KMS-11 (cell line): ENCODE measurements around the gene ZC3H15.
A peak's percentile ranks its signal among the peaks of the same experiment; 100 is the strongest.

Source experiments
- H2AFZ ChIP-seq: fragments of 200-600 bp; sonication (generic); 2 replicates; pipeline ENCODE4 v1.6.1; 2016; ENCODE audit warnings: antibody characterized with exemption, mixed run types, low read depth
- H3K27ac ChIP-seq: fragments of 200-600 bp; sonication (generic); 2 replicates; pipeline ENCODE4 v1.6.1; 2016; ENCODE audit warnings: mild to moderate bottlenecking, mixed run types
- H3K27me3 ChIP-seq: fragments of 200-600 bp; sonication (generic); 2 replicates; pipeline ENCODE4 v1.6.1; 2017; ENCODE audit warnings: mild to moderate bottlenecking, low read depth, mixed run types, moderate library complexity; ENCODE audit not compliant: insufficient read depth
- H3K36me3 ChIP-seq: fragments of 200-600 bp; sonication (generic); 2 replicates; pipeline ENCODE4 v1.6.1; 2017; ENCODE audit warnings: mild to moderate bottlenecking, mixed run types; ENCODE audit not compliant: insufficient read depth
- H3K4me1 ChIP-seq: fragments of 200-600 bp; sonication (generic); 2 replicates; pipeline ENCODE4 v1.6.1; 2016; ENCODE audit warnings: mild to moderate bottlenecking, low read depth, mixed run types; ENCODE audit not compliant: poor library complexity, severe bottlenecking
- H3K4me2 ChIP-seq: fragments of 200-600 bp; sonication (generic); 2 replicates; pipeline ENCODE4 v1.7.0; 2016; ENCODE audit warnings: mild to moderate bottlenecking, mixed run types
- H3K4me3 ChIP-seq: fragments of 200-600 bp; sonication (generic); IDR thresholded peaks from 2 replicates; pipeline ENCODE4 v1.6.1; 2017; ENCODE audit warnings: low read depth, low read length, mixed read lengths; ENCODE audit not compliant: insufficient read depth
- H3K79me2 ChIP-seq: fragments of 200-600 bp; sonication (generic); 2 replicates; pipeline ENCODE4 v1.6.1; 2016; ENCODE audit warnings: low read depth, mixed run types; ENCODE audit not compliant: insufficient read depth
- H3K9ac ChIP-seq: fragments of 200-600 bp; sonication (generic); 2 replicates; pipeline ENCODE4 v1.6.1; 2016; ENCODE audit warnings: mild to moderate bottlenecking, mixed run types
- H4K20me1 ChIP-seq: fragments of 200-600 bp; sonication (generic); 2 replicates; pipeline ENCODE4 v1.6.1; 2016; ENCODE audit warnings: mild to moderate bottlenecking, mixed run types; ENCODE audit not compliant: insufficient read depth
- TF ChIP-seq, protein P1 (sequence below): fragments of 200-600 bp; sonication (generic); conservative IDR thresholded peaks from 2 replicates; pipeline ENCODE4 v1.6.1; 2017; ENCODE audit warnings: low read depth, mild to moderate bottlenecking, antibody characterized with exemption, low read length, moderate library complexity, mixed read lengths

Gene ZC3H15

DNA sequence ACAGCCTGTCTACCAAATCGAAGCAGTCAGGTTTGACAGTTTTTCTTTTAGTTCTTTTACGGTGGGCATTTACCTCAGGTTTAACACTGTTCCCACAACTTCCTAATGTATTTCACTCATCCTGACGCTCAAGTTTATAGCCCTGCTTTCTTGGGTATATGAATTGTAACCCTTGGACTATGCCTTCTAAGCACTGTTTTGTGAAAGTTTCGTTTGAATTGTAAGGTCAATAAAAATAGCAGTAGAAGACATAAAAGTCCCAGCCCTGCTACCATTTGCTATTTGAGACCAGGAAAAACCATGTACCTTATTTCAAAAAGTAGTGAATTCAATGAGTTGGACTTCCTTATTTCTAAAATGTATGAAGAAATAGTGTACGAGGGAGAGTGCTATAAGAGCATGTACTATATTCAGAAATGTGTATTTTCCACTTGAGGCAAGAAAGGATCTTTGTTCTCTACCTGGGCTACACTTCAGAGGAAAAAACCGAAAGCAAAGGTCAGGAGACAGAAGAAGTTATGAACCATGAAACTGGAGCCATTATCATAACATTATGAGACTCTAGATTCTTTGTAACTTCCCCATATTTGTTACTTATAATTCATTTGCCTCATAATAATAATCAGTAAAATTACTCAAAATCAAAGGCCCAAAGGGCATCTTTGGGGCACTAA is 1.9 kb upstream of the ZC3H15 start:
- peaks cover 12% of the 10 kb centered on the region; the same call in 1 of the 2 replicates for H4K20me1 ChIP-seq
- TF ChIP-seq, protein P1, sequence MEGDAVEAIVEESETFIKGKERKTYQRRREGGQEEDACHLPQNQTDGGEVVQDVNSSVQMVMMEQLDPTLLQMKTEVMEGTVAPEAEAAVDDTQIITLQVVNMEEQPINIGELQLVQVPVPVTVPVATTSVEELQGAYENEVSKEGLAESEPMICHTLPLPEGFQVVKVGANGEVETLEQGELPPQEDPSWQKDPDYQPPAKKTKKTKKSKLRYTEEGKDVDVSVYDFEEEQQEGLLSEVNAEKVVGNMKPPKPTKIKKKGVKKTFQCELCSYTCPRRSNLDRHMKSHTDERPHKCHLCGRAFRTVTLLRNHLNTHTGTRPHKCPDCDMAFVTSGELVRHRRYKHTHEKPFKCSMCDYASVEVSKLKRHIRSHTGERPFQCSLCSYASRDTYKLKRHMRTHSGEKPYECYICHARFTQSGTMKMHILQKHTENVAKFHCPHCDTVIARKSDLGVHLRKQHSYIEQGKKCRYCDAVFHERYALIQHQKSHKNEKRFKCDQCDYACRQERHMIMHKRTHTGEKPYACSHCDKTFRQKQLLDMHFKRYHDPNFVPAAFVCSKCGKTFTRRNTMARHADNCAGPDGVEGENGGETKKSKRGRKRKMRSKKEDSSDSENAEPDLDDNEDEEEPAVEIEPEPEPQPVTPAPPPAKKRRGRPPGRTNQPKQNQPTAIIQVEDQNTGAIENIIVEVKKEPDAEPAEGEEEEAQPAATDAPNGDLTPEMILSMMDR, result no peak
- H3K79me2 ChIP-seq, result peaks cover 43% of the 10 kb centered on the region
- H3K36me3 ChIP-seq, result no peaks in the 10 kb centered on the region
- 0 out of 2 replicates have a peak overlapping the region, but pooled peaks have one; percentile 96 for H2AFZ ChIP-seq
- no peak overlapping the region for H3K27ac ChIP-seq
- no peak overlapping the region for H3K4me3 ChIP-seq
- H3K9ac ChIP-seq, result no peak overlapping the region
- no peaks in the 10 kb centered on the region for H3K27me3 ChIP-seq
- peak overlapping the region; percentile 46; the same call in 1 of the 2 replicates for H3K4me2 ChIP-seq
- peaks cover 36% of the 10 kb centered on the region for H3K4me1 ChIP-seq

DNA sequence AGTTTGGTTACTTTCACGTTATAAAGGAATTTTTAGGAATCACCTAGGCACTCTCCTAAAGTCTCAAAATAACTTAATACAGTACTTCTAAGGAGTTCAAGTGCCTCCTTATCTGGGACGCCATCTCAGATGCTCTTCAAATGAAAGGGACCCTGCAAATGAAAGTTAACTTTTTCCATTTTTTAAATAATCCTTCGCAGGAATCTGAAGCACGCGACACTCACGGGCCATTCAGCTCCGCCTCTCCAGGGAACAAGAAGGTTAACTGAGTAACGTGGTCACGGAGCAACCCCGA is 537 bp upstream of the ZC3H15 start:
- Histone ChIP-seq H3K4me3 (peak overlapping the region; percentile 30), H3K27ac (peak overlapping the region; percentile 76), H3K4me2 (peak overlapping the region; percentile 46), H3K27me3 (no peaks in the 10 kb centered on the region), H3K9ac (peak overlapping the region; percentile 88), H4K20me1 (peaks cover 23% of the 10 kb centered on the region; the same call in 1 of the 2 replicates), H3K36me3 (no peaks in the 10 kb centered on the region; the same call in 1 of the 2 replicates), H3K4me1 (peaks cover 49% of the 10 kb centered on the region), H3K79me2 (peaks cover 56% of the 10 kb centered on the region), H2AFZ (peak overlapping the region; percentile 96)
- TF ChIP-seq, protein P1, result no peak

DNA sequence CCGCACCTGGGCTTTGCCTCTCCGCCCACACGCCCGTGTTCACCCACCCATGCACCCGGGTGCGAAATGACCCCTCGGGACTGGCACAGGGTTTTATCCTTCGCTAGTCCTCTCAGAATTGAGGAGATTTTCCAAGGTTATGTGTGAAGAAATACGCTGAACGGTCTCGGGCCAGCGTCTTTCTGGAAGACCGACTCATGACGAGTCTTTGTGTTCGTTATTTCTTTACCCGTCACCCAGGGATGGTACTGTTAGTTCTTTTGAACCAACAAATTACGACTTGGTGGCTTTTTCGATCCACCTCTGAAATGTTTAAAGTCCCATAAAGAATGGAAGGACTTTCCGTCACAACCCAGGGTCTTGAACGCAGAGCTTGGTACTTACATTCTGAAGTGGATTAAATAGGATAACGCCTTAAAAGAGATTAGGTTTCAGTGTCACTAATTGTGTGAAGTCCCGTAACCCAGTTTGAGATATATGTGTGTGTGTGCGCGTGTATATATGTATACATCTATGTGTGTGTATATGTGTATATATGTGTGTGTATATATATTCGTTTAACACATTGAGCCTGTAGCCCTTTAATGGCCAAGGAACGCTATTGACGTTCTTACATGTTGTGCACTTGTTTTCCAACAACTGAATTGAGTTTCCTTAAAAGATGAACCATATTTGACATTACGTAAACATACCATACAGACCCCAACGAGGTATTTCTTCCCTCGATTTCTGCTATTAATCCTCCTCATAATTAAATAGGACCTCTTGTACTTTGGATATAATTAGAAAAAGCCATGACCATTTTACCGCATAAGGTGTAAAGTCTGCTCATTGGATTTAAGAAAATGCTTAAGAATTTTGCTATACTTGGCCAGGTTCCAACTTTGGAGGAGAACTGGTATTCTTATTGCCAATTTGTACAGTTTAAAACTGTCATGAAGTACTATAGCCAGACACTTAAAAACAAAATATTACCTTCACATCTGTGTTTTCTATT is 889 bp downstream of the ZC3H15 start:
- TF ChIP-seq, protein P1, result no peak
- Histone ChIP-seq H3K27ac (peak overlapping the region; percentile 76), H3K4me3 (peak overlapping the region; percentile 96), H2AFZ (peak overlapping the region; percentile 96), H3K27me3 (no peaks in the 10 kb centered on the region), H3K9ac (peak overlapping the region; percentile 88), H3K79me2 (peaks cover 71% of the 10 kb centered on the region), H3K4me2 (peak overlapping the region; percentile 88), H4K20me1 (peaks cover 35% of the 10 kb centered on the region), H3K36me3 (no peaks in the 10 kb centered on the region; the same call in 1 of the 2 replicates), H3K4me1 (peaks cover 64% of the 10 kb centered on the region)

DNA sequence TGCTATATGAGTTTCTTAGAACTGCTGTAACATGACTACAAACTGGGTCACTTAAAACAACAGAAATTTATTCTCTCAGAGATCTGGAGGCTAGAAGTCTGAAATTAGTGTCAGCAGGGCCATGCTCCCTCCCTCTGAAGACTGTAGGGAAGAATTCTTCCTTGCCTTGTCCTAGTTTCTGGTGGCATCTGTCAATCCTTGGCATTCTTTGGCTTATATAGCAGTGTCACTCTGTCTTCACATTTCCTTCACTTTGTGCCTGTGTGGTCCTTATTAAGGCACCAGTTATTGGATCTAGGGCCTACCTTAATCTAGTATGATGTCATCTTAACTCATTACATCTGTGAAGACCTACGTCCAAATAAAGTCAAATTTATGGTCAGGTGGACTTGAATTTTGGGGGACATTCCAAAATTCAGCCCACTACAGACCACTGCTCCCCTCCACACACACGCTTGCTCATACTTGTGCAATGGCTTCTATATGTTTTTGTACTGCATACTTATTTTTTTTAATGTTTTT is 7.6 kb downstream of the ZC3H15 start:
- Histone ChIP-seq H3K9ac (no peak overlapping the region), H3K4me1 (peaks cover 40% of the 10 kb centered on the region), H4K20me1 (peaks cover 48% of the 10 kb centered on the region), H3K27me3 (no peaks in the 10 kb centered on the region), H3K27ac (no peak overlapping the region), H3K79me2 (peaks cover 82% of the 10 kb centered on the region), H3K36me3 (peaks cover 17% of the 10 kb centered on the region; the same call in 1 of the 2 replicates), H3K4me2 (no peak overlapping the region), H3K4me3 (no peak overlapping the region), H2AFZ (no peak overlapping the region)
- TF ChIP-seq, protein P1, result no peak
